IPS-11a (cell line): Measurements from ENCODE around the gene EXOC2.

Source experiments
- H3K4me3 ChIP-seq: one replicate; pipeline ENCODE4 v1.5.1; 2013; ENCODE audit warnings: low read depth, low read length, control low read depth

Gene EXOC2

GRCh38 chr6:449486-450419 lies 243.2 kb downstream of the EXOC2 start:
- H3K4me3 ChIP-seq: no peak overlapping the region

GRCh38 chr6:449057-449430 lies 243.9 kb downstream of the EXOC2 start:
- no peak overlapping the region for H3K4me3 ChIP-seq

DNA sequence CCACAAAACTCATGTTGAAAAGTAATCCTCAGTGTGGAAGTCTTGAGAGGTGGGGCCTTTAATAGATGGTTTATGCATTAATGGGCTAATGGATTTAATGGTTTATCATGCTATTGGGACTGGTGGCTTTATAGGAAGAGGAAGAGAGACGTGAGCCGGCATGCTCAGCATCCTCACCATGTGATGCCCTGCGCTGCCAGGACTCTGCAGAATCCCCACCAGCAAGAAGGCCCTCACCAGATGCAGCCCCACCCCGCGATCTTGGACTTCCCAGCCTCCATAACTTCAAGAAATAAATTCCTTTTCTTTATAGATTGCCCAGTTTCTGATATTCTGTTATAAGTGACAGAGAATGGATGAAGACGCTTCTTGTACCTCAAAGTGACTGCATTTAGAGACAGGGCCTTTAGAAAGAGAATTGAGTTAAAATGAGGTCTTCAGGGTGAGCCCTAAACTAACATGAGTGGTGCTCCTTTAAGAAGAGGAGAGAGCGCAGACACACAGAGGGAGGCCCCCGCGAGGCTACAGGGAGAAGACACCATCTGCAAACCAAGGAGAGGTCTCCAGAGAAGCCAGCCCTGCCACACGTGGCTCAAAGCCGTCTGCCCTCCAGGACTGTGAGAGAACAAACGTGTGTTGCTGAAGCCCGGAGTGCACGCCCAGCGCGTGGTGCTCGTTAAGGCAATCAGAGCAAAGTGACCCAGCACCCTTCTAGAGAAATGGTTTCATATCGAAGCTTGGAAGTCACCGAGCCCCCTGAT lies 244.5 kb downstream of the EXOC2 start:
- H3K4me3 ChIP-seq: no peak overlapping the region

DNA sequence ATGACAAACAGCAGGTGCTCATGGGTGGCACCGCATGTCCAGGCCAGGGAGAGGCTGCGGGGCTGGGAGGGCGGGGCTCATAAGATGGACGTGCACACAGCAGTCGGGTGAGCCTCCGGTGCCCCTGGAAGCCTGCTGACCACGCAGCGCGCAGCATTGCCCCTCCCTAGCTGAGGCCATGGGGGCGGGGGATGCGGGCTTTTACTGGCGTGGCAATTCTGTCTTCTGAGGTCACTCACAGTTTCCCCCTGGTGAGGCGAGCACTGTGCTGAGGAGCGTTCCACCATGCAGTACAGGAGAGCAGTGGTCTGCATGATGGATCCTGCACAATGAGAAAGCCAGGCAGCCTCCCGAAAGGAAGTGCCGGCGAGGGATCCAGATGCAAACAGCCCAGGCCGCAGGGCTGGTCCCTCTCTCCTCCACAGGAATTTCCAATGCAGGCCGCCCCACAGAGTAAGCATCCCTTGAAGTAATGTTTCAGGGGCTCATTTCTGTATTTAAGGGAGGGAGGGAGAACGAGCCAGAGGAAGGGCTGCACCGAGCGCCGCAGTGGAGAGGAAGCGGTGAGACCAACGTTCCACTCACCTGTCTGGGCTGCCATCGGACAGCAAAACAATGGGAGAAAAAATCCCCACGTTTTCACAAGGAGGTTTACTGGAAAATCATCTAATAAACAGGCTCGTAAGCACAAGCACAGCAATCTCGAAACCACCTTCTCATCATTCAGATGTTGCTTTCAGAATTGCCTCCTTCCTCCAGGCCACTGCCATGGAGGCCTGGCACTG lies 245.4 kb downstream of the EXOC2 start:
- no peak overlapping the region for H3K4me3 ChIP-seq

DNA sequence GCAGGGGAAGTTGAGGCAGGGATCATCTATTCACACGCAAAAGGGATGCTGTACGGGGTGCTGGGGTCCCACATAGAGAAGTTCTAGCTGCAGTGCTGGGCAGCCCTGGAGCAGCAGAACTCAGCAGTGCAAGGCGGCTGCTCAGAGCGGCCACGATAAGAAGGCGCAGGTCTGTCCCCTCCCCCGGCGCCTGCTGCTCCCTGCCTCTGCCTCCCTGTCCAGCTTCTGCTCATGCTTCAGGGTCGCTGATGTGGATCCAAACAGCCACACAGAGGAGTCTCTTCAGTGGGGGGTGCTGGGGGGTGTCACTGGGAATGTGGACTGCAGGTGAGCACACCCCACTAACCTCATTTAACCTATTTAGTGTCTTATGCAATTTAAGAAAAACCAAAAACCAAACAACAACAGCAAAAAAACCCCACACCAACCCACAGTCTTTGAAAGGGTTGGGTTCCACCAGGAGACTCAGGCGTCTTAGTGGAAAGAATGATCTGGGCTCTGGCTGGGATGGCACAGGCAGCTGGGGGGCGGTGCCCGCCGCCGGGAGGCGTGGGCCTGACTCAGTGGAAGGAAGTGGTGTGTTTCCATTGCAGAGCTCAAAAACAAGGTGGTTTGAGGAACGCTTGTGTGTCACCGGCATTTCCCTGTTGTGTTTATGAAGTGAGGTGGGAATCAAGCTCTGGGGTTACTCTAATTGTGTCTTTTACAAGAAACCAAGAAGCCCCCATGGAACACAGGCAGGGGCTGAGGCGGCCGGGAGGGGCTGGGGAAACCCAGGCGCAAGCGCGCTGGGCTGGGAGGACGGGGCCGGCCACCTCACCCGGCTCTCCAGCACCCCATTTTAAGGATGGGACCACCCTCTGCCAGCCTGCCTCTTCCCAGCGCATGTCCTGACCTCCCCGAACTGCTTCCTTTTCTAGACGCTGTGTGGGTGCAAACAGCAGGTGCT lies 246.2 kb downstream of the EXOC2 start:
- H3K4me3 ChIP-seq: no peak overlapping the region

DNA sequence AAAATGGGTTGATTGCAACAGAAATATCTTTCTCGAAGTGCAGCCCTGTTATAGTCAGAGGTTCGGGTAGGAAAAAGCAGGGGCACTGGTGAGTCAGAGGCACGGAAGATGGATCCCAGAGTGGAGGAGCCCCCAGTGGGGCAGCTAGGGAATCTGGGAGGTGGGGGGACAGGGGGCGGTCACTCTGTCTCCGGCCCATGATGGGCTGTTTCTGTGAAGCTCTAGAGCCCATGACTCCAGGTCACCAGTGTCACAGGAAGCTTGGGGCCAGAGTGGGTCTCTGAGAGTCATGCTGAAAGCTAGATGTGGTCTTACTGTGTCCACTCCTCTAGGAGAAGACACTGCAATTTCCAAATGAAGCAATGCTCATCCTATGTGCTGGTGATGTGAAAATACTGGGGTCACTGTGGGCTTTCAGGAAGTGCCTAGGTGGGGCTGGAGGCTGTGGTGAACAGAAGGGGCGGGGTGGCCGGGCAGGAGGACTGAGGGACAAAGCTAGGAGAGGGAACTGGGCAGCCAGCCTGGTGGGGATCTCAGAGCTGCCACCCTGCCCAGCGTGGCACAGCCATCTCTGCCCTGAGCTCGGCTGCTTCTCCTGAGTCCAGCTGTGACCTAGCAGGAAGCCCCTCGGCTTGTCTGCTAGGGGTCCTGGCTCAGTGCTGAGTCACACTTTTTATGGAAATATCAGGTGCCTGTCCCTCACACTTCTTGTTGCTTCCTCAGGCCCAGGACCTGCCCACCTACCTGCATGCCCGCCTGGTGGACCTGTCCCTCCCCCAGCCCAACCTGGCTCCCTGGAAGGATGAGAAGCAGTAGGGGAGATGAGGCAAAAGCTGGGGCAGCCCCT lies 247.1 kb downstream of the EXOC2 start:
- no peak overlapping the region for H3K4me3 ChIP-seq

DNA sequence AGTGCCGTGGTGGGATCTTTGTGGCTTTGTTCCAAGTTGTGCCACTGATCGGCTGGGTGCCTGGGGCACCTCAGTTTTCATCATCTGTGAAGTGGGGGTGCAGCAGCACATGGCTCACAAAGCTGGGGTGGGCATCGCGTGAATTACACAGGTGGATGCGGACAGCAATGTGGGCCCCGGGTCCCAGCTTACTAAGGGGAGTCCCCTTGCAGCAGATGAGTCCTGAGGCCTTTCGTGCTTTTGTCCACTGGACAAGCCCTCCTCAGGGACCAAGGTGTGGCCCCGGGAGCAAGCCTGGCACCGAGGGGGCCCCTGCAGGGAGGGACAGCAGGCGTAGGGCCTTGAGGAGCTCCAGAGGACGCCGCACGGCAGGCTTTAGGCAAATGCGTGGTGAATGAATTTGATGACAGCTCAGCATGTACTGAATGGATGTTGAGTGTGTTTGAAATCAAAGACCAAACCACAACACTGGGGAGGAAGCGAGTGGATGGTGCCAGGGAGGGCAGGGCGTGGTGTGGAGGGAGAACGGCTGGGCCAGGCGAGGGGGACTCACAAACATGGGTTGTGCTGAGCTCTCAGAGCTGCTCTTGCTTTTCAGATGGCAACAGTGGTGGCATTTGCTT lies 248.2 kb downstream of the EXOC2 start:
- no peak overlapping the region for H3K4me3 ChIP-seq

GRCh38 chr6:443621-444159 lies 249.2 kb downstream of the EXOC2 start:
- no peak overlapping the region for H3K4me3 ChIP-seq

DNA sequence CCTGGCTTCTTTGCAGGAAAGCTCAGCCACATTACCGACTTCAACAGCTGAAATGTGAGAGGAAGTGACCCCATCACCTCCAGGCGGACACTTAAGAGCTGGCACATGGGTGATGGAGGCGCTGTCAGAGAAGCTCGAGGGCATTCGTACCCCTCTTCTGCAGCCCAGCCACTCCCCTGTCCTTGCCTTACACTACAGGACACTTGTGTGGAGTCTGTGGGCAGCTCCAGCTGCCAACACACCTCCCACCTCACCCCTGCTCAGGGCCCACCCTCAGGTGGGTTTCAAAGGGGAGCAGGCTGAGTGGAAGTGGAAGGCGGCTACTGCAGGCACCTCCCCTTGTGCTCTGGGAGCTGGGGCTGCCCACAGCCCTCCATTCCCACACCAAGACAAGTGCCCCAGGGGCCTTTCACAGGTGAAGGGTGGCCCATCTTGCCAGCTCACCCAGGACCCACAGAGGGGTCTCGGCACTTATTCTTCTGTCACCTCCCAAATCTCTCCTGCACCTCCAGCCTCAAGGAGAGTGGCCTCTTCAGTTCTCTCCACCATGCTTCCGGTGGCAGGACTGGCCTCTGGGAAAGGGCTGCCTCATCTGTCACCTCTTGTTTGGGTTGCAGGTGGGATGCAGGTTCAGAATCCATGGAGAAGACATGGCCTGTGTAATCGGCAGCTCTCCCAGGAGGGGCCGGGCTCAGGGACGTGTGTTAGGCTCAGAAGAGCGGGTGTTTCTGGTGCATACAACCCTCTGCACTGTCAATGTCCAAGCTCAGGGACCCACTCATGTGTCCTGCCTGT lies 251.6 kb downstream of the EXOC2 start:
- no peak overlapping the region for H3K4me3 ChIP-seq

- no peak overlapping the region for H3K4me3 ChIP-seq
Measured at GRCh38 chr6:439641-440167, 253.2 kb downstream of the EXOC2 start.

DNA sequence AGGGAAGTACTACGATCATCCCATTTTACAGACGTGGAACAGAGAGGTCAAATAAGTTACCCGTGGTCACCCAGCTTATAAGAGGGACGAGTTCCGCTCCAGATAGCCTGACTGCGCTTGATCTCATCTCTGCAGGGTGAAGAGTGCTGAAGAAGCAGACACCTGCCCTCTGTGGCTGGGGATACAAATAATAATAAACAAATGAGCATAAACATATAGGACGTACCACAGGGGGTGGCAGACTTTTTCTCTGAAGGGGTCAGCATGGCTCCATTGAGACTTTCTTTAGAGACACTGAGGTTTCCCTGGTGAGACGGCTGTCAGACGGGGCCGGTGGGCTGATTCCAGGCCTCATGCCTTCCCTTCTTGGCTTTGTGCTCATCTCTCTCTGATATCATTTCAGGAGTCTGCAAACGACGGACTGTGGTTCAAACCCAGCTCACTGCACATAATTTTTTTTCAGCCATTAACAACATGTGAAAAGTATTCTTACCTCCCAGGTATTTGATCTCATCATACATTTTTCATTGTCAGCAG lies 254.2 kb downstream of the EXOC2 start:
- H3K4me3 ChIP-seq: no peak overlapping the region

DNA sequence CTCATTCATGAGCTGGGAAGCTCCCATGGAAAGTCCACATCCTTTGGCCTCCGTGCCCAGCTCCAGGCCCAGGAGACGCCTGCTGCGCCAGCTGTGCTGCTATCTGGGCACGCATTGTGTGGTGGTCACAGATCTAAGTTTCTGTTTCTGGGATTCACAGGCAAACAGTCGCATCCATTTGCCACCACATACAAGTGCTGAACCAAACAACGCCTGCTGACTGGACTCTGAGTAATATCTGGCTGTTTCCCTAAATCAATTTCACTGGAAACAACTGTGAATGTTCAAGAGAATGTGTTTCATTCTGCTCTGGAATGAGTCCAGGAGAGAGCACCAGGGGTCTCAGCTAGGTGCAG lies 255.9 kb downstream of the EXOC2 start:
- H3K4me3 ChIP-seq: no peak overlapping the region

- no peak overlapping the region for H3K4me3 ChIP-seq
Measured at GRCh38 chr6:436308-437036, 256.5 kb downstream of the EXOC2 start.

DNA sequence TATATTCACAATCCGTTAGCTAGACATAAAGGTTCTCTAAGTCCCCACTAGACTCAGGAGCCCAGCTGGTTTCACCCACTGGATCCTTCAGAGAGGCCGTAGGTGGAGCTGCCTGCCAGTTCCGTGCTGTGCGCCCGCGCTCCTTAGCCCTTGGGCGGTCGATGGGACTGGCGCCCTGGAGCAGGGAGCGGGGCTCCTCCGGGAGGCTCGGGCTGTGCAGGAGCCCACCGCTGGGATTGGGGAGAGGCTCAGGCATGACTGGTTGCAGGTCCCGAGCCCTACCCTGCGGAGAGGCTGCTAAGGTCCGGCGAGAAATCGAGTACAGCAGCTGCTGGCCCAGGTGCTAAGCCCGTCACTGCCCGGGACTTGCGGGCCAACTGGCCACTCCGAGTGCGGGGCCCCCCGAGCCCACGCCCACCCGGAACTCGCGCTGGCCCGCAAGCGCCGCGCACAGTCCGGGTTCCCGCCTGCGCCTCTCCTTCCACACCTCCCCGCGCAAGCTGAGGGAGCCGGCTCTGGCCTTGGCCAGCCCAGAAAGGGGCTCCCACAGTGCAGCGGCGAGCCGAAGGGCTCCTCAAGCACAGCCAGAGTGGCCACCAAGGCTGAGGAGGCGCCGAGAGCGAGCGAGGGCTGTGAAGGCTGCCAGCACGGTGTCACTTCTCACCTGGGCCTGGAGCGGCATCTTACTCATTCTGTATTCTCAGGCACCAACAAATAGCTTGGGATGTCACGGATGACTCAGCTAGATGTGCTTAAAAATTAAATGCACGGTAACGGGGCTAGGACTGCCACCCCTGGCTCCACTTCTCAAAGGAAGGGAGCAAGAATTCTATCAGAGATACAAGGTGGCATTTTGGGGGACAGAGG lies 257.3 kb downstream of the EXOC2 start:
- no peak overlapping the region for H3K4me3 ChIP-seq
